Stimulated activated CD4-positive, alpha-beta T cell treated with anti-CD3 and anti-CD28 coated beads, TNF-alpha, amount 100 ng/mL, for 1 hour (primary cell): Measurements from ENCODE around the gene WASHC1.
"Not testable (repeated sequence)": the region's sequence is repeated elsewhere in the genome, so short reads cannot be mapped to it uniquely, and the experiment has no call there.

Experiments used
- DNase-seq, 3 donors: peaks; one replicate each; pipeline ENCODE4 v3.0.0-alpha.2; 2020; ENCODE audit warnings: low read depth in 3 of 3, low spot score in 1 of 3

Gene WASHC1

GRCh38 chr9:16875-17274, 12.4 kb downstream of the WASHC1 start:
- not testable (repeated sequence) for DNase-seq

GRCh38 chr9:14129-14809, 15.0 kb downstream of the WASHC1 start:
- not testable (repeated sequence) for DNase-seq

GRCh38 chr9:11206-11605, 18.1 kb downstream of the WASHC1 start:
- DNase-seq, result peak; percentile 6 to 51 (median 20)

- not testable (repeated sequence) for DNase-seq
These were observed 18.6 kb downstream of the WASHC1 start for GRCh38 chr9:10653-11053.

GRCh38 chr9:10207-10606, 19.0 kb downstream of the WASHC1 start:
- not testable (repeated sequence) for DNase-seq
